SKM-1 (cell line): ENCODE data around the gene ENG.
"Not testable (repeated sequence)": the region's sequence is repeated elsewhere in the genome, so short reads cannot be mapped to it uniquely, and the experiment has no call there.

ENCODE experiments used
- DNase-seq: peaks from one replicate; lab custom pipeline; 2025; ENCODE audit not compliant: unreplicated experiment; lab: John Stamatoyannopoulos, UW

ENG gene

GRCh38 chr9:127878652-127879390 lies 24.4 kb upstream of the ENG start:
- DNase-seq = no peak

DNA sequence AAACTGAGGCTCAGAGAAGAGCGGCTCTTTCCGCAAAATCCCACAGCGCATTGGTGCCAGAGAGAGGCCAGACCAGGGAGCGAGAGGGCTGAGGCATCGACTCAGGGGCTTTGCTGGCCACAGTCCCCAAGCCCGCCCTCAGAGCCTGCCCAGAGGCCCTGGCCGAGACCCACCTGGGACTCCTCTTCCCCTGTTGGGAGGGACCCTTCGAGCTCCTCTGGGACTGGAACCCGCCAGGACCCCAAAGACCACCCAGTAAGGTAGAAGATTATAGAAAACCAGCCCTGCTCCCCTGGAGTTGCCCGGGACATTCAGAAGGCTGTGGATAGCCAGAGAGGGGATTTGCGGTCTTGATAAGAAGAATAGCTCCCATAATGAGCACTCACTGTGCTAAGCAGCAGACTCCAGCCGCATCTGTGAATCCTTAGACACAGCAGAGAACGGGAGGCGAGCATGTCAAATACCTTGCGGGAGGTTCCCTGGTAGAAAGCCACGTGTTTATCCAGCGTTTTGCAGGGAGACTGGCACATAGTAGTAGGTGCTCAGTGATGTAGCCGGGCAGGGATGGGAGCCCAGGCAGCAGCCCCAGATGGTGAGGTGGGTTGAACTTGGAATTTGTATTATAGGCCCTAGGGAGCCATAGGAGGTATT lies 23.7 kb upstream of the ENG start:
- no peak for DNase-seq

GRCh38 chr9:127877566-127877998 lies 23.1 kb upstream of the ENG start, which contains the start of gene AK1:
Gene AK1 (minus strand): TSS chr9:127877675. CDS start chr9:127874617, 3,058 bp downstream.
- no peak for DNase-seq

- DNase-seq = no peak
These were observed 22.5 kb upstream of the ENG start for GRCh38 chr9:127876764-127877562.

- DNase-seq = no peak
These were observed 21.7 kb upstream of the ENG start for GRCh38 chr9:127876026-127876763.

GRCh38 chr9:127875306-127875966 lies 21.0 kb upstream of the ENG start:
- DNase-seq = no peak

DNA sequence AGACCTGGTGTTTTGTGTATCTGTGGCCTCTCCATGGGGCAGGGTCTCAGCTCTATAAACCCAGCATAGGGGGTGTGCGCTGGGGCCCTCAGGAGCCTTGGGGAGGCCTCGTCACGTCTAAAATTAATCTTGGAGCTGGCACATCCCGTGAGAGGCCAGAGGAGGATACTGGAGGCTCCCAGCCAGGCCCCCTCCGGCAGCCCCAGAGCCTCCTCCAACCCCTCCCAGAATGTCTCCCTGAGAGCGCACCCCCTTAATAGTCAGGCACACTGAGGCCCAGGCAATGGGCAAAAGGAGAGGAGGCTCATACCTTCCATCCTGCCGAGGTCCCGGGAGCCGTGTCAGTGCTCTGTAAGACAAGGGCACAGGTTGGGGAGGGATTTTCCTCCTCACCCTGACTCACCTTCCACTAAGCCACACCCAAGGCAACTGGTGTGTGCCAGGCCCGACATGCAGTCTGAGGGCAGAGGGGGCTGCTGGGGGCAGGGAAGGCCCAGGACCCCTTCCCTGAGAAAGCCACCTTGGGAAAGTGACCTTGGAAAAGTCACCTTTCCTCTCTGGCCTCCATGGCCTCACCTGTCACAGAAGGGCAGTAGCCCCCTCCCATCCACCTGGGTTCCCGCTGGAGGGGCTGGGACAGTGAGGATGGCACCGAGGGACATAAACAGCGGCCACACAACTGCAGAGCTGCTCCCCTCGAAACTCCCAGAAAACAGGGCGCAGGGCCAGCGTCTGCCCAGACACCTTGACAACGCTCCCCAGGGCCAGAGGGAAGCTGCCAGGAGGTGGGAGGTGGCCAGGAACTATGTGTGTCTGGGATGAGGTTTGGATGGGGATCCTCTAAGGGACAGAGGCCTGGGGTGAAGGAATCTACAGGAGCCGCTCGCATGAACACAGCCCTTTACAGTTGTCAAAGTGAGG lies 20.1 kb upstream of the ENG start:
- DNase-seq = no peak

DNA sequence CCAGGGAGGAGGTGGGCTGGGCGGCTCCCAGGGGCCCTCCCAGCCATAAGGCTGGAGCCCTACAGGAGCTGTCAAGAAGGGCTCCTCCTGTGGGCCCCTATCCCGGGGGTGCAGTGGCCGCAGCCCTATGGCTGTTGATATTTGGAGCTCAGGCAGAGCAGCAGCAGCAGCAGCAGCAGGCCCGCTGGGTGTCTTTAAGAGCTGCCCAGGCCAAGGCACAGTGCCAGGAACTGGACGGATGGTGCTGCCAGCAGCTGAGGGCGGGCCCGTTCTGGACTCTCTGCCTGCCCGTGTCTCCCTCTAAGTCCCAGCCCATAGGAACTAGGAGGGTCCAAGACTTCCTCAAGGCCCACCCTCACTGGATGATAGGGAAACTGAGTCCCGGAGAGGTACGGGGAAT lies 19.4 kb upstream of the ENG start:
- no peak for DNase-seq

DNA sequence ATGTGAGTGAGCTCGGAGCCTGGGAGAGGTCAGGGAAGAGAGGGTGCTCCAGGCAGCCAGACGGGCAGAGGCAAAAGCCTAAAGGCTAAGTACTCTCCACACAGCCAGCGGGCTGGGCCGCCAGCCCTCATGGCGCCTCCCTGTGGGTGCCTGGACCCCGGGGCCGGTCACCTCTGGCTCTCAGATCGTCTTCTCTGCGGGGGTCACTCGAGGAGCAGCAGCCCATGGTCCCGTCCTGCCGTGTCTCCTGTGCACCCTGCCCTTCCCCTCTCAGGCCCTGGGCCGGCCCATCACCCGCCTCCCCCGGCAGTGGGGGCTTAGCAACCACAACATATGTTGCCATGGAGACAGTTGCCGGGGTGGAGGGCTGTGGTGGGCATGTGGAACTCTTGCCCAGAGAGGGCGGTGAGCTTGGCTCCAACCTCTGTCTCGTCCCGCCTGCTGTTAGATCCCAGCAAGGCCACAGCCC lies 18.8 kb upstream of the ENG start:
- no peak for DNase-seq

DNA sequence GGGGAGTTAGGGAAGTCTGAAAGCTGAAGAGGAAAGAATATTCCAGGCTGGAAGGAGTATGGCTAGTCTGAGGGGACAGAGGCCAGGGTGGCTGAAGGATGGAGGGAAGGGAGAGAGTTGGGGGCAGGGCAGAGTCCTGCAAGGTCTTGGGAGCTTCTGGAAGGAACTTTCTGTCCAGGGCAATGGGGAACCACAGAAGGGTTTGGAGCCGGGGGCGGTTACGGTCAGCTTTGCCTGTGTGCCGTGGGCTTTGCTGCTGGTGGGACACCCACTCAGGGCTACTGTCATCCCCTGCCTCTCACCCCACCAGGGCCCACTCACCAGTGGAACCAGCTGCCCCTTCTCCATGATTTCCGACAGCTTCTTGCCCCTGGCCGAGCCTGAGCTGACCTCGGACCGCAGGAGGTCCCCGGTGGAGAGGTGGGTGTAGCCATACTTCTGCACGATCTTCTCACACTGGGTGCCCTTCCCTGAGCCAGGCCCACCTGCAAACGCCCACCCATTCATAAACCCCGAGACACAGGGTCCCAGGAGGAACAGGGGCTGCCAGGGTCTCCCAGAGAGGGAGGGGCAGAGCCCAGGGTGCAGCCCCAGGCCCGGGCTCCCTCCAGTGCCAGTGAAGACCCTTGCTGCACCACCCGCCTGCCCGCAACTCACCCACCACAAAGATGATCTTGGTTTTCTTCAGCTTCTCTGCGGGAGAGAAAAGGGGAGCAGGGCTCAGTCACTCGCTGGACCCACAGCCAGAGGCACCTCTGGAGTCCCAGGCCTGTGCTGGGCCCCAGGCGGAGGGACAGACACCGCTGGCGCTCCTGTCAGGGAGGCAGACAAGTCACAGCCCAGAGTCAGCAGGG lies 18.1 kb upstream of the ENG start:
- no peak for DNase-seq

- no peak for DNase-seq
These were observed 17.1 kb upstream of the ENG start for GRCh38 chr9:127871531-127871930.

- DNase-seq = no peak
These were observed 16.4 kb upstream of the ENG start for GRCh38 chr9:127870887-127871286.

DNA sequence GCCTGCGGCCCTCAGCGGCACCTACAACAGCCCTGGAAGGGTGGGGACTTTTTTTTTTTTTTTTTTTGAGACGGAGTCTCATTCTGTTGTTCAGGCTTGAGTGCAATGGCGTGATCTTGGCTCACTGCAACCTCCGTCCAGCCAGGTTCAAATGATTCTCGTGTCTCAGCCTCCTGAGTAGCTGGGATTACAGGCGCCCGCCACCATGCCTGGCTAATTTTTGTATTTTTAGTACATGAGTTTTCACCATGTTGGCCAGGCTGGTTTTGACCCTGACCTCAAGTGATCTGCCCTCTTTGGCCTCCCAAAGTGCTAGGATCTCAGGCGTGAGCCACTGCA lies 15.7 kb upstream of the ENG start:
- not testable (repeated sequence) for DNase-seq

DNA sequence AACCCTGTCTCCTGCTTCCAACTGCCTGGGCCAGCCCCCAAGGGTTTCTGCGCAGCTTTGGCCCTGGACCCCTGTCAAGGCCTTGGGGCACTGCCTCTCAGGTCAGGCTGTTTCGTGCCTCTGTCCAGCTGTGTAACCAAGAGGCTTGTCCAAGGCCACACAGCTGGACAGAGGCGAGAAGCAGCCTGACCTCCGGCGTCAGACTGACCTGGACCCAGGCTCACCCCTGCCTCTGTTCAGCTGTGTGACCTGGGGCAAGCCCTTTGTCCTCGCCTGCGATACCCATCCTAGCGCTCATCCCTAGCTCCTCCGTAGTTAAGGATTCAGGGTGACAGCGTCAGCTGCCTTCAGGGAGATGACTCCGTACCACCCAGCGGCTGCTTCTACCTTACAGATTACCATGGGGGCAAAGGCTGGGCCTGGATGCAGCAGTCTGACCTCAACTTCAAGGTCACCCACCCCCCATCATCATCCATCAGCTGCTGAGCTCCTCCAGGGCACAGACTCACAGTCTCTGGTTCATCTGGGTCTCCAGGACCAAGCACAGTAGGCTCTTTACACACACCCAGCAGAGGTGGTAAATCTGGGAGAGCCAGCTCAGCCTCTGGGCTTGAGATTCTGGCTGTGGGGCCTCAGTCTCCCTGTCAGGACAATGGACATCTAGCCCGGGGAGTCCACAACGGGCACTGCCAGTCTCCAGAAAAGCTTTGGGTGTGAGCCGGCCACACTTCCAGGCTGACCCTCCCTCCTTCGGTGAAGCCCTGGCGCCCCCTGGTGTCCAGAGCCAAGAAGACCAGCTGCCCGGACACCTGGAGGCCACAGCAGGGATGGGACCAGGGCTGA lies 15.1 kb upstream of the ENG start:
- DNase-seq = peak; percentile 43

DNA sequence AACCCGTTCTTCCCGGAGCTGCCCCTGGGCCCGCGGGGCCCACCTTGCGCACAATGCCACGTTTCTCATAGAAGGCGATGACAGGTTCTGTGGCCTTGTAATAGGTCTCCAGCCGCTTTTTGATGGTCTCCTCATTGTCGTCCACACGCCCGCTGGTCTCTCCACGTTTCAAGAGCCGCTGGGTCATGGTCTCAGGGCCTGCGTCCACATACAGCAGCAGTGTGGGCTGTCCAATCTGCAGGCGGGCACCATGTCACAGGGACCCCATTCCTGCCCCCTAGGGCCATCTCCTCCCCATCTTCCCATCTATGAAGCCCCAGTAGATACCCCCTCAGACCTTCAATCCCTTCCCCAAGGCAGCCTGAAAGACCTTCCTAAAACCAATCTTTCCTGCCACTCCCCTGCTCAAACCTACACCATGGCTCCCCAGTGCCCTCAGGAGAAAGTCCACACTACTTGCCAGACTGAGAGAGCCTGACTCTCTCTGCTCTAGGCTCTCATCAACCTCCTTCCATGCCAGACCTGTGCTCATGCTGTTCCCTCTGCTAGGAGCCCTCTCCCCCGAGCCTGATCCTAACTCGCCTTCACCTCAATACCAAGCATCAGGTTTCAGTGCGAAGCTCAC lies 13.9 kb upstream of the ENG start:
- DNase-seq = no peak

- no peak for DNase-seq
These were observed 13.2 kb upstream of the ENG start for GRCh38 chr9:127867356-127868277.
